IPS-15b (cell line): ENCODE measurements around the gene INPP4A.

Experiments
- H3K27me3 ChIP-seq: one replicate; pipeline ENCODE4 v1.6.1; 2013; ENCODE audit warnings: low read length; ENCODE audit not compliant: control insufficient read depth, insufficient read depth
- H3K36me3 ChIP-seq: one replicate; pipeline ENCODE4 v1.6.1; 2013; ENCODE audit warnings: low read length; ENCODE audit not compliant: control insufficient read depth, insufficient read depth
- H3K4me1 ChIP-seq: one replicate; pipeline ENCODE4 v1.6.1; 2013; ENCODE audit warnings: mild to moderate bottlenecking, low read length; ENCODE audit not compliant: control insufficient read depth, insufficient read depth
- H3K4me3 ChIP-seq: one replicate; pipeline ENCODE4 v1.5.1; 2013; ENCODE audit warnings: low read depth, low read length
- H3K9ac ChIP-seq: one replicate; pipeline ENCODE4 v1.6.1; 2013; ENCODE audit warnings: low read depth, mild to moderate bottlenecking, low read length
- H3K9me3 ChIP-seq: one replicate; pipeline ENCODE4 v1.6.1; 2013; ENCODE audit warnings: mild to moderate bottlenecking, low read length; ENCODE audit not compliant: control insufficient read depth, insufficient read depth

INPP4A gene

GRCh38 chr2:98623657-98624056, 179.0 kb downstream of the INPP4A start:
- no peaks in the 10 kb centered on the region for H3K36me3 ChIP-seq
- no peaks in the 10 kb centered on the region for H3K27me3 ChIP-seq
- no peak overlapping the region for H3K4me3 ChIP-seq

GRCh38 chr2:98632351-98632750, 187.7 kb downstream of the INPP4A start:
- no peak overlapping the region for H3K9ac ChIP-seq
- no peaks in the 10 kb centered on the region for H3K9me3 ChIP-seq
- no peaks in the 10 kb centered on the region for H3K4me1 ChIP-seq
- no peak overlapping the region for H3K4me3 ChIP-seq
- no peaks in the 10 kb centered on the region for H3K36me3 ChIP-seq
- no peaks in the 10 kb centered on the region for H3K27me3 ChIP-seq

More at GRCh38 chr2:98623657-98624056, 179.0 kb downstream of the INPP4A start:
- H3K4me1 ChIP-seq: no peaks in the 10 kb centered on the region
- H3K9ac ChIP-seq: no peak overlapping the region
- no peaks in the 10 kb centered on the region for H3K9me3 ChIP-seq

- no peaks in the 10 kb centered on the region for H3K36me3 ChIP-seq
Measured at GRCh38 chr2:98634406-98635092, 189.9 kb downstream of the INPP4A start.

GRCh38 chr2:98637401-98638147, 192.9 kb downstream of the INPP4A start:
- no peaks in the 10 kb centered on the region for H3K27me3 ChIP-seq
- no peak overlapping the region for H3K4me3 ChIP-seq
- no peak overlapping the region for H3K9ac ChIP-seq
- H3K9me3 ChIP-seq: no peaks in the 10 kb centered on the region
- no peaks in the 10 kb centered on the region for H3K36me3 ChIP-seq
- no peaks in the 10 kb centered on the region for H3K4me1 ChIP-seq

More at GRCh38 chr2:98634406-98635092, 189.9 kb downstream of the INPP4A start:
- Histone ChIP-seq H3K4me3 (no peak overlapping the region), H3K9me3 (no peaks in the 10 kb centered on the region), H3K4me1 (no peaks in the 10 kb centered on the region), H3K27me3 (no peaks in the 10 kb centered on the region), H3K9ac (no peak overlapping the region)

- no peaks in the 10 kb centered on the region for H3K4me1 ChIP-seq
- no peak overlapping the region for H3K9ac ChIP-seq
- H3K36me3 ChIP-seq: no peaks in the 10 kb centered on the region
- H3K9me3 ChIP-seq: no peaks in the 10 kb centered on the region
- H3K4me3 ChIP-seq: no peak overlapping the region
- H3K27me3 ChIP-seq: no peaks in the 10 kb centered on the region
Measured at GRCh38 chr2:98643496-98644100, 198.9 kb downstream of the INPP4A start.
